DMS79 (cell line): ENCODE measurements around the gene FAIM2.

Experiments
- DNase-seq: peaks from one replicate; lab custom pipeline; 2025; lab: John Stamatoyannopoulos, UW

The FAIM2 gene

GRCh38 chr12:49903700-49904423, at the start of gene FAIM2:
Gene FAIM2, minus strand, starts transcription at chr12:49903900. Its CDS starts 108 bp downstream, at chr12:49903792.
- no peak for DNase-seq

- no peak for DNase-seq
Measured at GRCh38 chr12:49953151-49953550, 49.5 kb upstream of the FAIM2 start.

GRCh38 chr12:49952391-49953055, 48.8 kb upstream of the FAIM2 start:
- no peak for DNase-seq

- DNase-seq = no peak
Measured at GRCh38 chr12:49951411-49952240, 47.9 kb upstream of the FAIM2 start.

GRCh38 chr12:49950273-49951251, 46.9 kb upstream of the FAIM2 start, which contains the start of gene AQP2:
Gene AQP2, plus strand, starts transcription at chr12:49950737. Its CDS starts 94 bp downstream, at chr12:49950831.
- DNase-seq = no peak

- DNase-seq = no peak
Measured at GRCh38 chr12:49949866-49950265, 46.2 kb upstream of the FAIM2 start.

- no peak for DNase-seq
Measured at GRCh38 chr12:49948866-49949845, 45.5 kb upstream of the FAIM2 start.

GRCh38 chr12:49947593-49948226, 44.0 kb upstream of the FAIM2 start:
- no peak for DNase-seq

GRCh38 chr12:49946497-49946896, 42.8 kb upstream of the FAIM2 start:
- DNase-seq = peak; percentile 69

GRCh38 chr12:49946086-49946485, 42.4 kb upstream of the FAIM2 start:
- DNase-seq = peak; percentile 43

- DNase-seq = no peak
Measured at GRCh38 chr12:49945394-49946080, 41.8 kb upstream of the FAIM2 start.

- no peak for DNase-seq
Measured at GRCh38 chr12:49944718-49945117, 41.0 kb upstream of the FAIM2 start.

- no peak for DNase-seq
Measured at GRCh38 chr12:49944046-49944445, 40.3 kb upstream of the FAIM2 start.

- DNase-seq = no peak
Measured at GRCh38 chr12:49943625-49943960, 39.9 kb upstream of the FAIM2 start.

- no peak for DNase-seq
Measured at GRCh38 chr12:49942921-49943624, 39.4 kb upstream of the FAIM2 start.

GRCh38 chr12:49942512-49942893, 38.8 kb upstream of the FAIM2 start:
- DNase-seq = no peak

GRCh38 chr12:49941556-49942511, 38.1 kb upstream of the FAIM2 start:
- DNase-seq = no peak
